ENCODE measurements around the gene EMILIN3. TPM values are rescaled to one million over a fixed set of nuclear protein-coding genes. Genes with fewer than 3 reads are reported as not detected.

EMILIN3 gene
- total RNA-seq, 1 experiment from 2014 or later = not detected

DNA sequence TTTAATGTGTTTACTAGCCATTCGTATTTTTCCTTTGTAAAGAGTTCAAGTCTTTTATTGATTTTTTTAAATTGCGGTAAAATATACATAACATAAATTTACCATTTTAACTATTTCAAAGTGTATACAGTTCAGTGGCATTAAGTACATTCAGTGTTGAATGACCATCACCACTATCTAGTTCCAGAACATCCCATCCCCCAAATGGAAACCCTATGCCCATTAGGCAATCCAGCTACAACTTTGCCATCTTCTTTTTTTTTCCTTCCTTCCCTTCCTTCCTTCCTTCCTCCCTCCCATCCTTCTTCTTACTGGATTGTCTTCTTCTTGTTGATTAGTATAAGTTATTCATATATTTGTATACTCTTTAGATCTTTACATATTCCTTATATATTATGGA is 17.4 kb downstream of the EMILIN3 start:
- H3K9me3 ChIP-seq (ENCODE audit: control insufficient read depth in 1 of 2, insufficient read depth in 1 of 2, low read depth in 1 of 2, low read length in 2 of 2) = no peaks in the 10 kb centered on the region
- H3K27me3 ChIP-seq (ENCODE audit: insufficient read depth, low read length) = no peaks in the 10 kb centered on the region
- no peak for TF ChIP-seq POLR2A (IDR thresholded peaks at IDR 0.05; ENCODE audit: borderline replicate concordance, extremely low read depth, insufficient read depth, insufficient read length)
- no peak for TF ChIP-seq RAD21 (IDR thresholded peaks at IDR 0.05; ENCODE audit: low read depth)
- TF ChIP-seq JUND (IDR thresholded peaks at IDR 0.05) = no peak
- TF ChIP-seq, protein P1, sequence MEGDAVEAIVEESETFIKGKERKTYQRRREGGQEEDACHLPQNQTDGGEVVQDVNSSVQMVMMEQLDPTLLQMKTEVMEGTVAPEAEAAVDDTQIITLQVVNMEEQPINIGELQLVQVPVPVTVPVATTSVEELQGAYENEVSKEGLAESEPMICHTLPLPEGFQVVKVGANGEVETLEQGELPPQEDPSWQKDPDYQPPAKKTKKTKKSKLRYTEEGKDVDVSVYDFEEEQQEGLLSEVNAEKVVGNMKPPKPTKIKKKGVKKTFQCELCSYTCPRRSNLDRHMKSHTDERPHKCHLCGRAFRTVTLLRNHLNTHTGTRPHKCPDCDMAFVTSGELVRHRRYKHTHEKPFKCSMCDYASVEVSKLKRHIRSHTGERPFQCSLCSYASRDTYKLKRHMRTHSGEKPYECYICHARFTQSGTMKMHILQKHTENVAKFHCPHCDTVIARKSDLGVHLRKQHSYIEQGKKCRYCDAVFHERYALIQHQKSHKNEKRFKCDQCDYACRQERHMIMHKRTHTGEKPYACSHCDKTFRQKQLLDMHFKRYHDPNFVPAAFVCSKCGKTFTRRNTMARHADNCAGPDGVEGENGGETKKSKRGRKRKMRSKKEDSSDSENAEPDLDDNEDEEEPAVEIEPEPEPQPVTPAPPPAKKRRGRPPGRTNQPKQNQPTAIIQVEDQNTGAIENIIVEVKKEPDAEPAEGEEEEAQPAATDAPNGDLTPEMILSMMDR (IDR thresholded peaks at IDR 0.05 in 2 of 3, conservative IDR thresholded peaks at IDR 0.05 in 1 of 3; ENCODE audit: borderline replicate concordance in 1 of 3, insufficient read depth in 1 of 3, low read depth in 2 of 3, low read length in 2 of 3) = no peak
- TF ChIP-seq, protein P2, sequence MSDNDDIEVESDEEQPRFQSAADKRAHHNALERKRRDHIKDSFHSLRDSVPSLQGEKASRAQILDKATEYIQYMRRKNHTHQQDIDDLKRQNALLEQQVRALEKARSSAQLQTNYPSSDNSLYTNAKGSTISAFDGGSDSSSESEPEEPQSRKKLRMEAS (IDR thresholded peaks at IDR 0.05) = no peak
- no peak for TF ChIP-seq SRF (IDR thresholded peaks at IDR 0.05; ENCODE audit: low read depth)
- TF ChIP-seq ZNF274 (IDR thresholded peaks at IDR 0.05; ENCODE audit: low read depth, low read length) = no peak
- TF ChIP-seq EGR1 (IDR thresholded peaks at IDR 0.05; ENCODE audit: low read depth) = no peak
- no peak for TF ChIP-seq CBX3 (IDR thresholded peaks at IDR 0.05; ENCODE audit: low read depth)
- TF ChIP-seq SIN3A (IDR thresholded peaks at IDR 0.05; ENCODE audit: low read depth) = no peak
- no peak for TF ChIP-seq TCF7L2 (IDR thresholded peaks at IDR 0.05; ENCODE audit: borderline replicate concordance, extremely low read depth, insufficient read depth, insufficient read length)
- no peak for TF ChIP-seq POLR2AphosphoS5 (IDR thresholded peaks at IDR 0.05; ENCODE audit: low read depth, low read length)
- no peak for TF ChIP-seq EZH2phosphoT487 (IDR thresholded peaks at IDR 0.05; ENCODE audit: borderline replicate concordance)
- no peak overlapping the region for H3K4me2 ChIP-seq (ENCODE audit: low read length)
- no TSS peak for BruUV-seq (replicated peaks)
- H3K9ac ChIP-seq (ENCODE audit: low read length) = no peak overlapping the region
- ChIA-PET CTCF (no interaction called here), RAD21 (ENCODE audit: low non-redundant PET in 1 of 2, low total read pairs in 2 of 2, uncharacterized antibody in 2 of 2, unreplicated experiment in 2 of 2) (no interaction called here), POLR2A (no interaction called here)
- intact Hi-C loops (cut with micrococcal nuclease) = no loop called here
- no peak overlapping the region for H3K27ac ChIP-seq (ENCODE audit: low read depth, low read length)
- no peak for ATAC-seq
- H3K79me2 ChIP-seq (ENCODE audit: insufficient read depth, low read length) = no peaks in the 10 kb centered on the region
- H4K20me1 ChIP-seq (ENCODE audit: insufficient read depth) = no peaks in the 10 kb centered on the region
- no peak overlapping the region for H2AFZ ChIP-seq (ENCODE audit: low read depth, low read length, poor library complexity, severe bottlenecking)
- H3K4me3 ChIP-seq (replicated peaks in 1 of 2; ENCODE audit: low read depth in 1 of 2, low read length in 2 of 2) = no peak overlapping the region
- H3K4me1 ChIP-seq (ENCODE audit: control insufficient read depth in 1 of 2, insufficient read depth in 2 of 2, low read length in 2 of 2) = no peaks in the 10 kb centered on the region
- DNase-seq (ENCODE audit: low read depth, low spot score) = no peak
- H3K9me2 ChIP-seq (ENCODE audit: insufficient read depth) = no peaks in the 10 kb centered on the region
- peaks cover 0 to 2% of the 10 kb centered on the region in 2 experiments; a peak in 1 of 4 replicates for H3K36me3 ChIP-seq (ENCODE audit: control insufficient read depth in 1 of 2, insufficient read depth in 2 of 2, low read length in 2 of 2)
